Activated CD4-positive, CD25-positive, alpha-beta regulatory T cell (primary cell): ENCODE data around the gene BANP.
"Not testable (repeated sequence)": the region's sequence is repeated elsewhere in the genome, so short reads cannot be mapped to it uniquely, and the experiment has no call there.

Experiments used
- DNase-seq, 4 experiments: peaks; one replicate each; lab custom pipeline; 2025; lab: John Stamatoyannopoulos, UW

The BANP gene

GRCh38 chr16:87996962-87997880 lies 46.0 kb downstream of the BANP start:
- DNase-seq: no peak

GRCh38 chr16:87998184-87998793 lies 47.1 kb downstream of the BANP start:
- DNase-seq: not testable (repeated sequence)

GRCh38 chr16:87998992-87999391 lies 47.8 kb downstream of the BANP start:
- DNase-seq: not testable (repeated sequence)

- no peak for DNase-seq
Observed at GRCh38 chr16:88002211-88002610, 51.0 kb downstream of the BANP start.

DNA sequence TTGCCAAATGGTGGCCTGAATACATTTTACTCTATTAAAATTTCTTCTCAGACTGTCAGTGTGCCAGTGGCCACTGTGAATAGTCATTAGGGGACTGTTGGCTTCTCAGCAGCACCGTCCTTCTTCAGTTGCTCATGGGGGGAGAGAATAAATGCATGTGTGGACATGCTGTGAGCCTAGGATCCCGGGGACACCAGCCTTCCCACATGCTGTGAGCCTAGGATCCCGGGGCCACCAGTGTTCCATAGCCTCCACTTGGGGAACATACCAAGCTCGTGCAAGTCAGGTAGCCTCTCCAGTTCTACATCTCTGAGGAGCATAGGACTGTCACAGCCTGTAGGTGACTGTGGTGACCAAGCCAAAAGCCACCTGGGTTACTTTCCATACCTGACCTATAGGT lies 51.5 kb downstream of the BANP start:
- DNase-seq: no peak

- DNase-seq: no peak
Observed at GRCh38 chr16:88003316-88003715, 52.1 kb downstream of the BANP start.

DNA sequence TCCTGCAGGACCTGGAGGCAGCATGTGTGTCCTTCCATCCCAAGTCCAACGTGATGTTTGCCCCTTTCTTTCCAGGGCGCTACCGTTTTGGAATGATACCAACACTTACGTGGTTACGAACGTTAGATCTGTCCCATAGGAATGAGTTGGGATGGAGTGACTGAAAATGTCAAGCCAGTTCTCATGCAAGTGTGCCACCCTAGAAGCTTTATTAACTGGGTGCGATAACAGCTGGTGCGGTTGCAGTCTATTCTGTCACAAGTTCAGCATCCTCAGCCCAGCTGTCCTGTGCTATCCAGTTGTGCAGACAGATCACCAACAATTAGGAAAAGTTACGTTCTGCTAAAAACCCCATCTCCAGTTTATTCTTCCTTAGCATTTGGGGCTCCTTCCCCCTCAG lies 52.5 kb downstream of the BANP start:
- no peak for DNase-seq

- DNase-seq: no peak
Observed at GRCh38 chr16:88004391-88004790, 53.2 kb downstream of the BANP start.

GRCh38 chr16:88005181-88005581 lies 53.9 kb downstream of the BANP start:
- no peak for DNase-seq

DNA sequence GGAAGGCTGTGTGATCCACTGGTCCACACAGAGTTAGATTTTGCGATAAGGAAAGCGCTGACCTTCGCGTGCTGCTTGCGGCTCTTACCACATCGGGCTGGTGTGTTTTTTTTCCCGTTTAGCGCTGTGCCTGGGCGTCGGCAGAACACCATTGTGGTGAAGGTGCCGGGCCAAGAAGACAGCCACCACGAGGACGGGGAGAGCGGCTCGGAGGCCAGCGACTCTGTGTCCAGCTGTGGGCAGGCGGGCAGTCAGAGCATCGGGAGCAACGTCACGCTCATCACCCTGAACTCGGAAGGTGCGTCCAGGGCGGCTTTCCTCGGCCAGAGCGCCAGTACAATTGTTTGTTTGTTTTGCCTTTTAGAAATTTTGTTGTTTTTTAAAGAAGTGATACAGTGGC lies 54.7 kb downstream of the BANP start:
- no peak for DNase-seq

- no peak for DNase-seq
Observed at GRCh38 chr16:88007321-88007731, 56.1 kb downstream of the BANP start.

- no peak for DNase-seq
Observed at GRCh38 chr16:88008840-88009239, 57.6 kb downstream of the BANP start.

DNA sequence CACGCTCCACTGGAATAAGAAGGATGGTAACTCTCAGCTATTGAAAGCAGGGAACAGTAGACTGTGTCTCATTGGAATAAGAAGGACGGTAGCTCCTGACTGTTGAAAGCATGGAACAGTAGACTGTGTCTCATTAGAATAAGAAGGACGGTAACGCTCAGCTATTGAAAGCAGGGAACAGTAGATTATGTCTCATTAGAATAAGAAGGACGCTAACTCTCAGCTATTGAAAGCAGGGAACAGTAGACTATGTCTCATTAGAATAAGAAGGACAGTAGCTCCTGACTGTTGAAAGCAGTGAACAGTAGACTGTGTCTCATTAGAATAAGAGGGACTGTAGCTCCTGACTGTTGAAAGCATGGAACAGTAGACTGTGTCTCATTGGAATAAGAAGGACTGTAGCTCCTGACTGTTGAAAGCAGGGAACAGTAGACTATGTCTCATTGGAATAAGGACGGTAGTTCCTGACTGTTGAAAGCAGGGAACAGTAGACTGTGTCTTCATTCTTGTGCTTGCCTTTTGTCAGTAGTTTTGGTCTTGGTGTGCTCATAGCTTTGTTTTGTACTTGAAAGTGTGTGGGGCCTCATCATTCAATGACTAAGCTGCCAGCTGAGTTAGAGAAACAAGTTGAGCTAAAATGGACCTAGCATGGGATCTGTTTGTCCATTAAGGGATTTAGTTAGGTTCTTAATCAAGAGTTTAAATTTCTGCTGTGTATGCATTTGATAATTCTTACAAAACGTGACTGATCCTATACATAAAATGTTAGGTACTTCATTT lies 58.5 kb downstream of the BANP start:
- no peak for DNase-seq

DNA sequence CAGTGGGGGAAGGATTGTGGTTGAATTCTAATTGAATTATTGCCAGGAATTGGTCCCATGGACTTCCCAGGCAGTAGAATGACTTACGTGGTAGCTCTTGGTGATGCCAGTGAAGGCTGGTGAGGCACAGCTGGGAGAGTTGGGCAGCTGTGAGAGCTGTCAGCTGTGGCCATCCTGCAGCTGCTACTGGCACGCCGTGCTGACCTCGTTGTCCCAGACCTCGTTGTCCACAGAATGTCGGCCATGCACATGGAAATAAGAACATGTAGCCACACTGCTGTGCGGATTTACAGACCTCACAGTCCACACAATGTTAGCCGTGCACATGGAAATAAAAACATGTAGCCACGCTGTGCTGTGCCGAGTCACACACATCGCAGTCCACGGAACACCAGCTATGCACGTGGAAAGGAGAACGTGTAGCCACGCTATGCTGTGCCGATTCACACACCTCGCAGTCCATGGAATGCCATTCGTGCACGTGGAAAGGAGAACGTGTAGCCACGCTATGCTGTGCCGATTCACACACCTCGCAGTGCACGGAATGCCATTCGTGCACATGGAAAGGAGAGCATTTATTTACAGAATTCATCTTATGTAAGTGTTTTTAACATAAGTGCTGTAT lies 59.2 kb downstream of the BANP start:
- DNase-seq: no peak

GRCh38 chr16:88010968-88011483 lies 59.8 kb downstream of the BANP start:
- no peak for DNase-seq

- DNase-seq: no peak
Observed at GRCh38 chr16:88012360-88012759, 61.1 kb downstream of the BANP start.

- DNase-seq: no peak
Observed at GRCh38 chr16:88013091-88013609, 61.9 kb downstream of the BANP start.

DNA sequence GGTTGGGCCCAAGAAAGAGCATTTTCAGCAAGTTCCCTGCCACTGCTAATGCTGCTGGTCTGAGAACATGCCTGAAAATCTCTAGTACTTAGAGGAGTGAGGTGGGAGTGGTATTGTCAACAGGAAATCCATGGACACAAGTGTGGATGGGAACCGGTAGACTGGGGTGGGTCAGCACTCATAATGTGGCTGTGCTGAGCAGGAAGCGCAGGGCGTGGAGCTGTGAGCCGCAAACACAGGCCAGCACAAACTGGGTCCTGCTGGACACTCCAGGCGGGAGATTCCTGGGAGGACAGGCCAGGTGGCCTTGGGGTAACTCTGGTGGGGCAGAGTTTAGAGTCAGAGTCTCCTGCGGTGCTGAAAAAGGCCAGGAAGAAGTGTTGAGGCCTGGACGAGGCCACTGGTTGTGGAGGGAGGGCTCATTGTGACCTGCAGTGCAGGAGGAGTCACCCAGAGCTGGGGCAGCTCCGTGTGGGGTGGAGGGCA lies 62.6 kb downstream of the BANP start:
- DNase-seq: no peak

GRCh38 chr16:88014252-88014781 lies 63.1 kb downstream of the BANP start:
- no peak for DNase-seq

DNA sequence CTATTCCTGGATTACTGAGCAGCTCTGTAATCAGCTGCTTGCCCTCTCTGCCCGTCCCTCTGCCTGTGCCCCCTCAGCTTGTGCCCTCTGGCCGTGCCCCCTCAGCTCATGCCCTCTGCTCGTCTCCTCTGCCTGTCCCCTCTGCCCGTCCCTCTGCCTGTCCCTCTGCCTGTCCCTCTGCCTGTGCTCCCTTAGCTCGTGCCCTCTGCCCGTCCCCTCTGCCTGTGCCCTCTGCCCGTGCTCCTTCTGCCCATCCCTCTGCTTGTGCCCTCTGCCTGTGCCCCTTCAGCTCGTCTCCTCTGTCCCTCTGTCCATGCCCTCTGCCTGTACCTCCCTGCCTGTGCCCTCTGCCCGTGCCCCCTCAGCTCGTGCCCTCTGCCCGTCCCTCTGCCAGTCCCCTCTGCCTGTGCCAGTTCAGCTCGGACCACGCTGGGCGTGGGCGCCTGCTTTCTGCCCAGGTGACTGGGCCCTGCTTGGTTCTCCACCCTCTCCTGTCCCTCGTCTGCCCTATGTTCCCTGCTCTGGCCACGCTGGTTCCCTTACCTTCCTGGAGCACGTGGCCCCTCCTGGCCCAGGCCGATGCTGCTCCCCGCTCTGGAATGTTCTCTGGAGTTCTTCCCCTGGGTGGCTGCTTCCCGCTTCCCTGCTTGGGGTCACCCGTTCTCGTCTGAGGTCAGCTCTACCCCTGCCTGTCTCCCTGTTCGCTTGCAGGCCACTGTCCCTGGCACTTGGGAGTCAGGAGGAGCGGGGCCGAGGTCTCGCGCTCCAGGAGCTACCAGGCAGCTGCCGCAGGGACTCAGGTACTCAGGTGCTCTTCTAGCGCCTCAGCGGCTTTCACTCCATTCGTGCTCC lies 63.9 kb downstream of the BANP start:
- no peak for DNase-seq
